ENCODE data around the gene SELL. TPM values are rescaled to one million over a fixed set of nuclear protein-coding genes. Genes with fewer than 3 reads are reported as not detected.

The SELL gene
- 1 to 10 TPM; 1.1 to 3.8 (median 1.2) TPM for total RNA-seq
- 0.61 TPM for polyA plus RNA-seq
- long read RNA-seq, donor 1, partial matches to known transcripts, result 0 of 3 reads
- long read RNA-seq, donor 1, other reads (novel, unspliced or antisense), result 0 of 3 reads
- long read RNA-seq, donor 2, result 0 reads
- long read RNA-seq, donor 3, partial matches to known transcripts, result 1 of 4 reads
- long read RNA-seq, donor 3, other reads (novel, unspliced or antisense), result 0 of 4 reads
- long read RNA-seq, donor 4, partial matches to known transcripts, result 0 of 1 reads
- long read RNA-seq, donor 4, other reads (novel, unspliced or antisense), result 0 of 1 reads

DNA sequence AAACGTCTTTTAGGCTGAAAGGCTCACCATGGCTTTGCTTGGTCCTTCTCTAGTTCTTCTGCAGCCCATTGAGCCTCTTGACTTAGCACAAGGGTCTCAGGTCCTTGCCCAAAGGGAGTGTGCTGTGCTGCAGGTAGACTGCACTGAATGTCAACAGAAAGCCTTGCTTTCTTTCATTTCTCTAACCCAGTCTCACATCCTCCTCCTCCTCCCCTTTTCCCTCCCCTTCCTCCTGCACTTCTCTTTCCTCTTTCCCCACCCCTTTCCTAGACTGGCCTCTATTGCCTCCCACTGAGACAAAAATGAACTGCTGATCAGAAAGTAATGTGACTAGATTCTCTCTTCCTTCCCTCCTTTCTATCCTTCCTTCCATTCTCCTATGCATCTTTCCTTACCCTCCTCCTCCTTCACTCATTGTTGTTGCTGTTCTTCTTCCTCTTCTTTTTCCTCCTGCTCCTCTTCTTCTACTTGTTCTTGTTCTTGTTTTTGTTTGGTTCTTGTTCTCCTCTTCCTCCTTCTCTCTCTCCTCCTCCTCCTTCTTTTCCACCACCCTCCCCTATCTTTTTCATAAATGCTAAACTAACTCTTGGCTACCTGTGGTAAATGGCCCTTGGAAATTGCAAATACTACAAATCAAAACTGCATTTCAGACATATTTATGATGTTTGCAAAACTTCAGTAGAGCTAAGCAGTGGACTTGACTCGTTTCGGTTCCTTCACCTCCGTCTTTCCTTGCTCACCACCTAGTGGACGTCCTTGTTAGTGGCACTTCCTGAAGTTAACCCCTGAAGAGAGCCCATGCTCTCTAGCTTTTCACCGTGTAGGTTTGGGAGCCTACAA lies at the start of gene SELL:
SELL (minus strand) TSS at position 152 of the 840 bp plus-strand sequence; CDS start at position 30, 122 bp downstream.
- Histone ChIP-seq H3K4me1 (ENCODE audit: control insufficient read depth, insufficient read depth, low read length) (no peaks in the 10 kb centered on the region), H3K4me3 (ENCODE audit: low read length) (peak within 1 kb of the TSS; percentile 35), H3K27ac (ENCODE audit: low read length) (no peak within 1 kb of the TSS), H3K9me3 (ENCODE audit: control insufficient read depth, low read length) (no peaks in the 10 kb centered on the region), H3K27me3 (ENCODE audit: control insufficient read depth, insufficient read depth) (no peaks in the 10 kb centered on the region)
- WGBS, result 9% methylated on average over 6 of the region's 6 CpGs
- intact Hi-C loops (cut with DNase I), result loop anchor here in 2 of 4 donors (2.0 to 5.0 kb wide), 3 partner anchors 109 to 159 kb away; no protein-coding TSS in a partner anchor
- peak; percentile 39 to 52 (median 51) for DNase-seq
- peak; percentile 92 to 97 for ATAC-seq

- no peaks in the 10 kb centered on the region for H3K9me3 ChIP-seq (ENCODE audit: control insufficient read depth, low read length)
- H3K4me1 ChIP-seq (ENCODE audit: control insufficient read depth, insufficient read depth, low read length), result no peaks in the 10 kb centered on the region
- H3K27ac ChIP-seq (ENCODE audit: low read length), result no peak overlapping the region
- intact Hi-C loops (cut with DNase I), result no loop called here
- H3K4me3 ChIP-seq (ENCODE audit: low read length), result no peak overlapping the region
- DNase-seq (no peak), ATAC-seq (no peak)
- WGBS, result 85% methylated on average over 3 of the region's 3 CpGs
- H3K27me3 ChIP-seq (ENCODE audit: control insufficient read depth, insufficient read depth), result no peaks in the 10 kb centered on the region
Measured at GRCh38 chr1:169759038-169759437, 47.6 kb upstream of the SELL start.

DNA sequence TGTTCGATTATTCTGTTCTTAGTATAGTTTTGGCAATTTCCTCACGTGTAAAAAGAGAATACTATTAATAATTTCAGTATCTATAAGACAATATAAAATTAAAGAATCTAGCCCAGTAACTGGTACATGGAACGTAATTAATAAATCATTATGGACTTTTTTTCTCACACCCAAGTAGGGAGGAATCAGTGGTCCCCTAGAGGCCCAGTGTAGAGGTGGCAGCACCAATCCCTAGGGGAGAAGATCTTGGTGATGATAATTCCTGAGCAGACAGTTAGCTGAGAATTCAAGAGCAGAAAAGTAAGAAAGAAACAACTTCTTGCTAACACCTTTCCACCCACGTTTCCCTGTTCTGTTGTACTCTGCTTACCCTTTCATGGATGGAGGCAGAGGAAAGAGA lies 42.1 kb upstream of the SELL start:
- 70% methylated on average over 4 of the region's 4 CpGs for WGBS
- Histone ChIP-seq H3K4me3 (ENCODE audit: low read length) (no peak overlapping the region), H3K9me3 (ENCODE audit: control insufficient read depth, low read length) (no peaks in the 10 kb centered on the region), H3K4me1 (ENCODE audit: control insufficient read depth, insufficient read depth, low read length) (no peaks in the 10 kb centered on the region), H3K27ac (ENCODE audit: low read length) (no peak overlapping the region), H3K27me3 (ENCODE audit: control insufficient read depth, insufficient read depth) (no peaks in the 10 kb centered on the region)
- DNase-seq (no peak), ATAC-seq (no peak)
- intact Hi-C loops (cut with DNase I), result no loop called here

DNA sequence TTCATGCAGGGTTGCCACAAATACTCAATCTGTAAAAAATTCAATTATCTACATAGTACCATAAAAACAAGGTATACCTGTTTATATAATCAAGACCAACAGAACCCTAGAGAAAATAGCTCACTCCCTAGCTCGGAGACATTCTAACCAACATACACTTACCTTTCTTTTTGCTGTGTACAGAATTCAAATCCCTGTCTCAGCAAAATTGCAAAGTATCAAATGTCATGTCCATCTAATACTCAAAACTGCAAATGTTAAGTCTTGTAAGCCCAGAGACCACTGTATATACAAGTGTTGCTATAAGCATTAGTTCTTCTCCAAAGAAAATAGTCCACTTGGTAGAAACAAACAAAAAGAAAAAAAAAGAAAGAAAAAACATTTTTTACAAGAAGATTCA lies 38.6 kb upstream of the SELL start:
- ATAC-seq, result no peak
- DNase-seq, result no peak
- H3K27me3 ChIP-seq (ENCODE audit: control insufficient read depth, insufficient read depth), result no peaks in the 10 kb centered on the region
- no peaks in the 10 kb centered on the region for H3K9me3 ChIP-seq (ENCODE audit: control insufficient read depth, low read length)
- 84% methylated on average over 1 of the region's 1 CpG for WGBS
- no peak overlapping the region for H3K4me3 ChIP-seq (ENCODE audit: low read length)
- intact Hi-C loops (cut with DNase I), result no loop called here
- no peak overlapping the region for H3K27ac ChIP-seq (ENCODE audit: low read length)
- no peaks in the 10 kb centered on the region for H3K4me1 ChIP-seq (ENCODE audit: control insufficient read depth, insufficient read depth, low read length)

DNA sequence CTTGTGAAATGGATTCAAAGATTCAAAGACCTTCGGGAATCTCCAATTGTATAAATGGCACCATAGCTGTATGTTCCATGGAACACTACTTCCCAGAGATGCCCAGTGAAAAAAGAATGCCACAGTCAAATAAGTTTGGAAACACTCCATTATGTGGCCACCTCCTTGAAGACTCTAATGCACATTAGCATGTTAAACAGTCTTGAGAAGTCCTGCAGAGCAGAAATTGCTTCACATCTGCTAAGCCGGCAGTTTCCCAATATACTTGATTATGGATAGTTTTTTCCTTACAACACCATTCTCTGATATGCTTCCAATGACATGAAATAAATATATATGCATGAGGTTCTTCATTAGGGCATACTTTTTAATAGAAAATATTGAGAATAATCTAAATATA lies 35.1 kb upstream of the SELL start:
- Histone ChIP-seq H3K27ac (ENCODE audit: low read length) (no peak overlapping the region), H3K9me3 (ENCODE audit: control insufficient read depth, low read length) (no peaks in the 10 kb centered on the region), H3K27me3 (ENCODE audit: control insufficient read depth, insufficient read depth) (no peaks in the 10 kb centered on the region), H3K4me3 (ENCODE audit: low read length) (no peak overlapping the region), H3K4me1 (ENCODE audit: control insufficient read depth, insufficient read depth, low read length) (no peaks in the 10 kb centered on the region)
- intact Hi-C loops (cut with DNase I), result no loop called here
- WGBS, result 89% methylated on average over 2 of the region's 2 CpGs
- ATAC-seq, result no peak
- DNase-seq, result no peak

- no peak overlapping the region for H3K4me3 ChIP-seq (ENCODE audit: low read length)
- no peaks in the 10 kb centered on the region for H3K27me3 ChIP-seq (ENCODE audit: control insufficient read depth, insufficient read depth)
- no peaks in the 10 kb centered on the region for H3K4me1 ChIP-seq (ENCODE audit: control insufficient read depth, insufficient read depth, low read length)
- intact Hi-C loops (cut with DNase I), result no loop called here
- no peak overlapping the region for H3K27ac ChIP-seq (ENCODE audit: low read length)
- peak in 2 of 3 donors; percentile 16 to 40 for DNase-seq
- 39% methylated on average over 5 of the region's 5 CpGs for WGBS
- no peaks in the 10 kb centered on the region for H3K9me3 ChIP-seq (ENCODE audit: control insufficient read depth, low read length)
- ATAC-seq, result peak; percentile 41 to 93
Measured at GRCh38 chr1:169745015-169745861, 33.8 kb upstream of the SELL start.

- DNase-seq (no peak), ATAC-seq (no peak)
- Histone ChIP-seq H3K4me3 (ENCODE audit: low read length) (no peak overlapping the region), H3K9me3 (ENCODE audit: control insufficient read depth, low read length) (no peaks in the 10 kb centered on the region), H3K27ac (ENCODE audit: low read length) (no peak overlapping the region), H3K4me1 (ENCODE audit: control insufficient read depth, insufficient read depth, low read length) (no peaks in the 10 kb centered on the region), H3K27me3 (ENCODE audit: control insufficient read depth, insufficient read depth) (no peaks in the 10 kb centered on the region)
- WGBS, result 89% methylated on average over 6 of the region's 6 CpGs
- intact Hi-C loops (cut with DNase I), result no loop called here
Measured at GRCh38 chr1:169741666-169742394, 30.4 kb upstream of the SELL start.

DNA sequence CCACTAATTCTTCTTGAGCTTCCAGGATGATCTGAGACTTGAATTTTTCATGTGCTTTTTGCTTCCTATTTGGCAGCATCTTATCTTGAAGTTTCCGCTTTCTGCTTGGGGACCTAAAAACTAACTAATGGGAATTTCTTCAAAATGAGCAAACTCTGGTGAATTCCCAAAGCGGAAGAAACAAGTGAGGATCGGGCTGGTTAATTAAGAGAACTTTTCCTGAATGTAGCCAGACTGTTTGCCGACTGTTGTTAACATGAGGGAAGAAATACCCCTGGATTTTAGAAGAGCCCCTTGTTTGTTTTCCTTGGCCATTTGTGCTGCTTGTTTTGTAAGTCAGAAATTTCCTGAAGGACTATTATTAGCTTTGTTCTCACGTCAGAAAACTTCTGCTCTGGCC lies 28.6 kb upstream of the SELL start:
- peak in 1 of 2 donors; percentile 64 for ATAC-seq
- Histone ChIP-seq H3K4me1 (ENCODE audit: control insufficient read depth, insufficient read depth, low read length) (no peaks in the 10 kb centered on the region), H3K27ac (ENCODE audit: low read length) (no peak overlapping the region), H3K9me3 (ENCODE audit: control insufficient read depth, low read length) (no peaks in the 10 kb centered on the region), H3K27me3 (ENCODE audit: control insufficient read depth, insufficient read depth) (no peaks in the 10 kb centered on the region), H3K4me3 (ENCODE audit: low read length) (peak overlapping the region; percentile 10)
- WGBS, result 29% methylated on average over 5 of the region's 5 CpGs
- DNase-seq, result no peak
- intact Hi-C loops (cut with DNase I), result no loop called here

DNA sequence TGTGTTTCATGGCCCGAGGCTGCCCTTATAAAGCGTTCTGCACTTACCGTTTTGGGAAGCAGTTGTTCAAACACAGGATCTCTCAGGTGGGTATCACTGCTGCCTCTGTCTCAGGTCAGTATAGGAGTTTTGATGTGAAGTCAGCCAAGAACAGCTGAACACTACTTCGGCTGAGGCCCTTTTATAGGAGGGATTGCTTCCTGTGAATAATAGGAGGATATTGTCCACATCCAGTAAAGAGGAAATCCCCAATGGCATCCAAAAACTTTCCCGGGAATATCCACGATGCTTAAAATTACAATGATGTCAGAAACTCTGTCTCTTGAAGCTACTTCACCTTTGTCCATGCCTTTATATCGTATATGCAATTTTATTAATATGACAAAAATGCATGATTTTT lies 22.5 kb upstream of the SELL start, which contains the start of gene SELE:
SELE (minus strand) TSS at position 156 of the 400 bp plus-strand sequence. CDS start 467 bp downstream, outside the sequence.
- Histone ChIP-seq H3K4me1 (ENCODE audit: control insufficient read depth, insufficient read depth, low read length) (no peaks in the 10 kb centered on the region), H3K27me3 (ENCODE audit: control insufficient read depth, insufficient read depth) (no peaks in the 10 kb centered on the region), H3K4me3 (ENCODE audit: low read length) (no peak within 1 kb of the TSS), H3K9me3 (ENCODE audit: control insufficient read depth, low read length) (no peaks in the 10 kb centered on the region), H3K27ac (ENCODE audit: low read length) (no peak within 1 kb of the TSS)
- intact Hi-C loops (cut with DNase I), result no loop called here
- WGBS, result 61% methylated on average over 7 of the region's 7 CpGs
- ATAC-seq, result peak in 1 of 2 donors; percentile 36
- no peak for DNase-seq

DNA sequence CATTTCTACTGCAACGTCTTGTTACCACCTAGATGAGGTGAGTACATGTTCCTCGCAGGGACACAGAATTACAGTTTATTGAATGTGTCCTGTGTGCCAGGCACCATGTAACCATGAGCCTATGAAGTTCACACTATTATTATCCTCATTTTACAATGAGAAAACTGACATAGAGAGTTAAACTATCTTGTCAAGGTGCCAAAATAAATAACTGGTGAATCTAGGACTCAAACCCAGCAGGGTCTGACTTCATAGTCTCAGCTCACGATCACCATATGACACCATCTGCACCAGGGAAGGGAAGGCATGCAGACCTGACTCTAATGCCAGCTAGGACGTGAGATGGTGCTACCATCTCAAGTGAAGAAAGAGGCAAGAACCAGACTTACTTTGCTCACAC lies 20.0 kb upstream of the SELL start:
- Histone ChIP-seq H3K27ac (ENCODE audit: low read length) (no peak overlapping the region), H3K4me3 (ENCODE audit: low read length) (no peak overlapping the region), H3K9me3 (ENCODE audit: control insufficient read depth, low read length) (no peaks in the 10 kb centered on the region), H3K4me1 (ENCODE audit: control insufficient read depth, insufficient read depth, low read length) (no peaks in the 10 kb centered on the region), H3K27me3 (ENCODE audit: control insufficient read depth, insufficient read depth) (no peaks in the 10 kb centered on the region)
- intact Hi-C loops (cut with DNase I), result no loop called here
- DNase-seq (no peak), ATAC-seq (no peak)
- whole genome bisulfite sequencing, result 70% methylated on average over 4 of the region's 4 CpGs

Data from right cardiac atrium (tissue), 5 donors.